Measurements from ENCODE around the gene ICE1. TPM values are rescaled to one million over a fixed set of nuclear protein-coding genes. Genes with fewer than 3 reads are reported as not detected.

Gene ICE1
- total and polyA plus RNA-seq, 9 of the 15 experiments (the other 6 are each of a cell fraction or from before 2014, with no cell fraction given): 4.9 to 47.4 (median 28.2) TPM

- intact Hi-C loops (cut with micrococcal nuclease): no loop called here
- no peak for FAIRE-seq
- no peak for TF ChIP-seq RFX7 (CRISPR knock-in tag; IDR thresholded peaks at IDR 0.05)
- TF ChIP-seq CBFA2T2 (conservative IDR thresholded peaks at IDR 0.05): peak; percentile 20; the same call in 1 of the 2 replicates
- TF ChIP-seq CREB3 (tag; conservative IDR thresholded peaks at IDR 0.05; ENCODE audit: low read depth): peak; percentile 90
- no peak for TF ChIP-seq ZNF3 (CRISPR knock-in tag; IDR thresholded peaks at IDR 0.05)
- TF ChIP-seq ZNF79 (CRISPR knock-in tag; IDR thresholded peaks at IDR 0.05; ENCODE audit: low read depth): no peak
- TF ChIP-seq L3MBTL2 (IDR thresholded peaks at IDR 0.05): peak; percentile 33; the same call in 1 of the 2 replicates
- TF ChIP-seq TRIM28 (IDR thresholded peaks at IDR 0.05): peak; percentile 74; the same call in 1 of the 2 replicates
- TF ChIP-seq JUND (IDR thresholded peaks at IDR 0.05; ENCODE audit: borderline replicate concordance, low read depth, low read length): 0 out of 2 replicates have a peak, but pooled peaks have one; percentile 8
- 0 out of 3 replicates have a peak, but pooled peaks have one; percentile 32 for TF ChIP-seq JUND (tag; IDR thresholded peaks at IDR 0.05; ENCODE audit: borderline replicate concordance, low read depth, low read length)
- no peak for TF ChIP-seq HNRNPUL1 (IDR thresholded peaks at IDR 0.05; ENCODE audit: low read length)
- TF ChIP-seq KDM1A (IDR thresholded peaks at IDR 0.05): peak; percentile 13 to 23; a peak in 2 of 4 replicates
- peak in 1 of 3 experiments; percentile 22 for TF ChIP-seq YY1 (IDR thresholded peaks at IDR 0.05; ENCODE audit: borderline replicate concordance in 1 of 3, control insufficient read depth in 1 of 3, extremely low read depth in 1 of 3, insufficient read depth in 3 of 3, insufficient read length in 1 of 3, insufficient replicate concordance in 2 of 3, low read depth in 1 of 3, low read length in 2 of 3)
- TF ChIP-seq MNT (conservative IDR thresholded peaks at IDR 0.05): peak in 1 of 2 experiments; percentile 24; a peak in 1 of 4 replicates
- 0 out of 2 replicates have a peak, but pooled peaks have one; percentile 42 for TF ChIP-seq DDX20 (tag; IDR thresholded peaks at IDR 0.05; ENCODE audit: low read depth)
- TF ChIP-seq ZNF583 (CRISPR knock-in tag; IDR thresholded peaks at IDR 0.05): peak; percentile 70; the same call in 1 of the 2 replicates
- peak; percentile 23; the same call in 1 of the 2 replicates for TF ChIP-seq TEAD2 (tag; IDR thresholded peaks at IDR 0.05)
- TF ChIP-seq FOXJ2 (tag; IDR thresholded peaks at IDR 0.05): peak; percentile 70
- TF ChIP-seq MEIS2 (IDR thresholded peaks at IDR 0.05; ENCODE audit: partially characterized antibody): peak; percentile 27
These were observed 13.2 kb upstream of the ICE1 start for GRCh38 chr5:5409151-5409810.

More at GRCh38 chr5:5409151-5409810, 13.2 kb upstream of the ICE1 start:
- Histone ChIP-seq H3K4me1 (replicated peaks in 1 of 2; ENCODE audit: control insufficient read depth in 2 of 2, insufficient read depth in 2 of 2, low read length in 2 of 2) (no peaks in the 10 kb centered on the region), H3K9me3 (replicated peaks; ENCODE audit: control insufficient read depth, insufficient read depth, low read depth, low read length) (peaks cover 10% of the 10 kb centered on the region), H3K36me3 (ENCODE audit: control insufficient read depth, insufficient read depth, low read length) (no peaks in the 10 kb centered on the region), H4K20me1 (replicated peaks; ENCODE audit: control insufficient read depth, insufficient read depth, low read length) (no peaks in the 10 kb centered on the region), H3K27me3 (ENCODE audit: control insufficient read depth in 2 of 2, insufficient read depth in 2 of 2, low read length in 2 of 2) (peaks cover 0 to 4% of the 10 kb centered on the region in 2 experiments; a peak in 1 of 5 replicates), H3K27ac (ENCODE audit: extremely low read depth, low read depth, low read length) (no peak overlapping the region), H3K9ac (ENCODE audit: insufficient read depth in 1 of 2, low read depth in 2 of 2, low read length in 2 of 2) (no peak overlapping the region), H3K79me2 (ENCODE audit: control insufficient read depth, insufficient read depth, low read length) (no peaks in the 10 kb centered on the region), H3K9me1 (ENCODE audit: control insufficient read depth, insufficient read depth, low read length) (no peaks in the 10 kb centered on the region), H2AFZ (ENCODE audit: low read depth, low read length) (0 out of 2 replicates have a peak overlapping the region, but pooled peaks have one; percentile 26), H3K4me2 (ENCODE audit: insufficient read depth, low read length) (no peak overlapping the region), H3K4me3 (no peak overlapping the region)
- 8% methylated on average over 4 of the region's 4 CpGs for WGBS (ENCODE audit: insufficient coverage, low coverage, missing lambda C conversion rate)
- DNase-seq (ENCODE audit: extremely low read depth in 1 of 4, low spot score in 3 of 4): peak in 1 of 4 experiments; percentile 56
- in situ Hi-C loops (cut with MboI): loop anchor here (25.0 kb wide), 1 partner anchor 522 kb away; no protein-coding TSS in a partner anchor
- ATAC-seq: peak; percentile 73
- ChIA-PET CTCF (ENCODE audit: low intra/inter-chr PET ratio) (no interaction called here), POLR2A (no interaction called here)
- BruUV-seq (replicated peaks): no TSS peak

Measured in K562 (cell line).